Activated CD4-positive, alpha-beta T cell treated with anti-CD3 and anti-CD28 coated beads, Interleukin-2, amount 10 ng/mL, durations not matched to agents 7 days and 5 days (primary cell): ENCODE data around the gene PCTP. TPM values are rescaled to one million over a fixed set of nuclear protein-coding genes. Genes with fewer than 3 reads are reported as not detected.

ENCODE experiments used
- CTCF ChIA-PET: fragments of 350-600 bp; sonication (Branson Sonifier 250); formaldehyde crosslinking; loops from one replicate; lab custom pipeline; 2021; ENCODE audit warnings: antibody characterized with exemption; lab: Charles Lee
- POLR2A ChIA-PET: fragments of 350-600 bp; sonication (Branson Sonifier 250); formaldehyde crosslinking; loops from one replicate; lab custom pipeline; 2021; ENCODE audit warnings: antibody characterized with exemption; lab: Charles Lee
- DNase-seq: peaks from one replicate; pipeline ENCODE4 v3.0.0-alpha.2; 2020
- H3K27ac Mint-ChIP-seq: one replicate; pipeline ENCODE4 v1.8.0; 2021; ENCODE audit warnings: mild to moderate bottlenecking, moderate library complexity, mixed read lengths
- H3K27me3 Mint-ChIP-seq: one replicate; pipeline ENCODE4 v1.8.0; 2021; ENCODE audit warnings: mixed read lengths
- H3K36me3 Mint-ChIP-seq: one replicate; pipeline ENCODE4 v1.8.0; 2021; ENCODE audit warnings: low read depth, mixed read lengths
- H3K4me1 Mint-ChIP-seq: one replicate; pipeline ENCODE4 v1.8.0; 2021; ENCODE audit warnings: mixed read lengths
- H3K4me3 Mint-ChIP-seq: one replicate; pipeline ENCODE4 v1.8.0; 2021; ENCODE audit warnings: mild to moderate bottlenecking, moderate library complexity, mixed read lengths
- H3K9me3 Mint-ChIP-seq: one replicate; pipeline ENCODE4 v1.8.0; 2021; ENCODE audit warnings: mixed read lengths
- total RNA-seq, 2 experiments: library from RNA; stranded (reverse); gene quantifications; one replicate each; pipeline ENCODE4 v1.2.3, GENCODE V29; 2021

PCTP gene
- total RNA-seq, 2 experiments from 2014 or later = 6.5 TPM

- Mint-ChIP-seq H3K4me1 (no peaks in the 10 kb centered on the region), H3K27me3 (no peaks in the 10 kb centered on the region), H3K4me3 (no peak overlapping the region), H3K27ac (no peak overlapping the region), H3K36me3 (peaks cover 3% of the 10 kb centered on the region), H3K9me3 (no peaks in the 10 kb centered on the region)
- POLR2A ChIA-PET = no interaction called here
- no peak for DNase-seq
- CTCF ChIA-PET = interaction anchor here (1.4 kb wide), 1 partner anchor 20 kb away, joined by 3 read pairs; no protein-coding TSS in a partner anchor
Measured at GRCh38 chr17:55768936-55769624, 18.2 kb downstream of the PCTP start.

GRCh38 chr17:55769625-55770000, 18.8 kb downstream of the PCTP start:
- Mint-ChIP-seq H3K4me1 (no peaks in the 10 kb centered on the region), H3K36me3 (peaks cover 3% of the 10 kb centered on the region), H3K9me3 (no peaks in the 10 kb centered on the region), H3K4me3 (no peak overlapping the region), H3K27me3 (no peaks in the 10 kb centered on the region), H3K27ac (no peak overlapping the region)
- POLR2A ChIA-PET = no interaction called here
- CTCF ChIA-PET = interaction anchor here (1.4 kb wide), 1 partner anchor 19 kb away, joined by 3 read pairs; no protein-coding TSS in a partner anchor
- no peak for DNase-seq

GRCh38 chr17:55770196-55770870, 19.5 kb downstream of the PCTP start:
- Mint-ChIP-seq H3K4me3 (no peak overlapping the region), H3K9me3 (no peaks in the 10 kb centered on the region), H3K36me3 (peaks cover 3% of the 10 kb centered on the region), H3K27ac (no peak overlapping the region), H3K27me3 (no peaks in the 10 kb centered on the region), H3K4me1 (no peaks in the 10 kb centered on the region)
- CTCF ChIA-PET = no interaction called here
- DNase-seq = no peak
- POLR2A ChIA-PET = no interaction called here

GRCh38 chr17:55772086-55772485, 21.2 kb downstream of the PCTP start:
- Mint-ChIP-seq H3K4me3 (no peak overlapping the region), H3K27me3 (no peaks in the 10 kb centered on the region), H3K4me1 (peaks cover 11% of the 10 kb centered on the region), H3K36me3 (peaks cover 9% of the 10 kb centered on the region), H3K27ac (no peak overlapping the region), H3K9me3 (no peaks in the 10 kb centered on the region)
- CTCF ChIA-PET = interaction anchor here (1.1 kb wide), 2 partner anchors 10 to 57 kb away, joined by 3 to 5 read pairs; no protein-coding TSS in a partner anchor
- POLR2A ChIA-PET = no interaction called here
- no peak for DNase-seq

- ChIA-PET CTCF (interaction anchor here (1.0 kb wide), 1 partner anchor 11 kb away, joined by 3 read pairs; no protein-coding TSS in a partner anchor), POLR2A (no interaction called here)
- Mint-ChIP-seq H3K4me1 (peaks cover 16% of the 10 kb centered on the region), H3K27ac (no peak overlapping the region), H3K9me3 (no peaks in the 10 kb centered on the region), H3K36me3 (peaks cover 9% of the 10 kb centered on the region), H3K4me3 (no peak overlapping the region), H3K27me3 (no peaks in the 10 kb centered on the region)
- DNase-seq = no peak
Measured at GRCh38 chr17:55773671-55774070, 22.8 kb downstream of the PCTP start.

- ChIA-PET POLR2A (no interaction called here), CTCF (no interaction called here)
- H3K27ac Mint-ChIP-seq = no peak overlapping the region
- peaks cover 16% of the 10 kb centered on the region for H3K4me1 Mint-ChIP-seq
- H3K27me3 Mint-ChIP-seq = no peaks in the 10 kb centered on the region
- DNase-seq = no peak
- H3K9me3 Mint-ChIP-seq = no peaks in the 10 kb centered on the region
- H3K36me3 Mint-ChIP-seq = peaks cover 10% of the 10 kb centered on the region
- no peak overlapping the region for H3K4me3 Mint-ChIP-seq
Measured at GRCh38 chr17:55774846-55775271, 24.0 kb downstream of the PCTP start.

GRCh38 chr17:55776271-55776670, 25.4 kb downstream of the PCTP start:
- CTCF ChIA-PET = no interaction called here
- POLR2A ChIA-PET = no interaction called here
- Mint-ChIP-seq H3K27me3 (no peaks in the 10 kb centered on the region), H3K36me3 (peaks cover 10% of the 10 kb centered on the region), H3K4me1 (peaks cover 16% of the 10 kb centered on the region), H3K27ac (no peak overlapping the region), H3K9me3 (no peaks in the 10 kb centered on the region), H3K4me3 (no peak overlapping the region)
- no peak for DNase-seq

GRCh38 chr17:55777471-55777971, 26.7 kb downstream of the PCTP start:
- no peaks in the 10 kb centered on the region for H3K9me3 Mint-ChIP-seq
- no peak for DNase-seq
- no peaks in the 10 kb centered on the region for H3K27me3 Mint-ChIP-seq
- H3K4me1 Mint-ChIP-seq = peaks cover 16% of the 10 kb centered on the region
- ChIA-PET CTCF (no interaction called here), POLR2A (no interaction called here)
- H3K4me3 Mint-ChIP-seq = no peak overlapping the region
- no peak overlapping the region for H3K27ac Mint-ChIP-seq
- peaks cover 7% of the 10 kb centered on the region for H3K36me3 Mint-ChIP-seq

- Mint-ChIP-seq H3K27me3 (no peaks in the 10 kb centered on the region), H3K4me1 (peaks cover 16% of the 10 kb centered on the region), H3K9me3 (no peaks in the 10 kb centered on the region), H3K27ac (no peak overlapping the region), H3K4me3 (no peak overlapping the region), H3K36me3 (peaks cover 7% of the 10 kb centered on the region)
- CTCF ChIA-PET = no interaction called here
- POLR2A ChIA-PET = no interaction called here
- no peak for DNase-seq
Measured at GRCh38 chr17:55778389-55779118, 27.7 kb downstream of the PCTP start.

- POLR2A ChIA-PET = no interaction called here
Measured at GRCh38 chr17:55783684-55784245, 32.9 kb downstream of the PCTP start.

GRCh38 chr17:55784666-55785065, 33.8 kb downstream of the PCTP start:
- H3K27me3 Mint-ChIP-seq = no peaks in the 10 kb centered on the region
- ChIA-PET CTCF (interaction anchor here (1.1 kb wide), 1 partner anchor 34 kb away, joined by 3 read pairs; the partner anchor contains the start of gene PCTP), POLR2A (no interaction called here)
- H3K4me1 Mint-ChIP-seq = no peaks in the 10 kb centered on the region
- H3K4me3 Mint-ChIP-seq = no peak overlapping the region
- no peak overlapping the region for H3K27ac Mint-ChIP-seq
- no peaks in the 10 kb centered on the region for H3K9me3 Mint-ChIP-seq
- DNase-seq = no peak
- no peaks in the 10 kb centered on the region for H3K36me3 Mint-ChIP-seq

More at GRCh38 chr17:55783684-55784245, 32.9 kb downstream of the PCTP start:
- H3K36me3 Mint-ChIP-seq = peaks cover 2% of the 10 kb centered on the region
- no peak overlapping the region for H3K27ac Mint-ChIP-seq
- H3K4me1 Mint-ChIP-seq = no peaks in the 10 kb centered on the region
- H3K4me3 Mint-ChIP-seq = no peak overlapping the region
- no peaks in the 10 kb centered on the region for H3K27me3 Mint-ChIP-seq
- CTCF ChIA-PET = interaction anchor here (1.1 to 1.4 kb wide), 2 partner anchors 23 to 33 kb away, joined by 3 to 4 read pairs; partner anchors contain the start of gene PCTP
- H3K9me3 Mint-ChIP-seq = no peaks in the 10 kb centered on the region
- DNase-seq = no peak

- H3K9me3 Mint-ChIP-seq = no peaks in the 10 kb centered on the region
- H3K4me3 Mint-ChIP-seq = no peak overlapping the region
- ChIA-PET POLR2A (no interaction called here), CTCF (no interaction called here)
- DNase-seq = no peak
- H3K4me1 Mint-ChIP-seq = no peaks in the 10 kb centered on the region
- H3K27me3 Mint-ChIP-seq = no peaks in the 10 kb centered on the region
- H3K36me3 Mint-ChIP-seq = no peaks in the 10 kb centered on the region
- H3K27ac Mint-ChIP-seq = no peak overlapping the region
Measured at GRCh38 chr17:55785181-55785580, 34.3 kb downstream of the PCTP start.
